GM15510 (cell line): Measurements from ENCODE around the gene RALY.

ENCODE experiments used
- POLR2A ChIP-seq: IDR thresholded peaks from 3 replicates; pipeline ENCODE4 v1.6.1; 2011; ENCODE audit warnings: borderline replicate concordance; ENCODE audit not compliant: insufficient read length; ENCODE audit errors: extremely low read depth

RALY gene

GRCh38 chr20:33999025-33999649 is 5.4 kb downstream of the RALY start:
- TF ChIP-seq POLR2A: no peak

GRCh38 chr20:34001378-34001777 is 7.7 kb downstream of the RALY start:
- no peak for TF ChIP-seq POLR2A

GRCh38 chr20:34004227-34004626 is 10.5 kb downstream of the RALY start:
- no peak for TF ChIP-seq POLR2A

- no peak for TF ChIP-seq POLR2A
Observed at GRCh38 chr20:34004790-34005457, 11.2 kb downstream of the RALY start.

- no peak for TF ChIP-seq POLR2A
Observed at GRCh38 chr20:34006619-34007018, 12.9 kb downstream of the RALY start.

- TF ChIP-seq POLR2A: no peak
Observed at GRCh38 chr20:34008477-34008876, 14.8 kb downstream of the RALY start.

GRCh38 chr20:34010405-34010931 is 16.8 kb downstream of the RALY start:
- no peak for TF ChIP-seq POLR2A

- no peak for TF ChIP-seq POLR2A
Observed at GRCh38 chr20:34011275-34011674, 17.6 kb downstream of the RALY start.

- TF ChIP-seq POLR2A: no peak
Observed at GRCh38 chr20:34012330-34012729, 18.6 kb downstream of the RALY start.

GRCh38 chr20:34012735-34013134 is 19.0 kb downstream of the RALY start:
- TF ChIP-seq POLR2A: no peak

GRCh38 chr20:34013554-34013953 is 19.8 kb downstream of the RALY start:
- no peak for TF ChIP-seq POLR2A

- TF ChIP-seq POLR2A: no peak
Observed at GRCh38 chr20:34014878-34015277, 21.2 kb downstream of the RALY start.

- TF ChIP-seq POLR2A: no peak
Observed at GRCh38 chr20:34015401-34016335, 22.0 kb downstream of the RALY start.

GRCh38 chr20:34016736-34017135 is 23.0 kb downstream of the RALY start:
- no peak for TF ChIP-seq POLR2A

- TF ChIP-seq POLR2A: no peak
Observed at GRCh38 chr20:34017610-34018009, 23.9 kb downstream of the RALY start.
